Gastrocnemius medialis (tissue), 4 donors: Measurements from ENCODE around the gene GRPEL2.

Source experiments
- POLR2A ChIP-seq, 2 donors: fragments of 450-650 bp; IDR thresholded peaks; one replicate each; pipeline ENCODE4 v1.6.1; 2017; ENCODE audit warnings: antibody characterized with exemption in 2 of 2, mild to moderate bottlenecking in 2 of 2, moderate library complexity in 2 of 2
- TF ChIP-seq, protein P1 (sequence below), 5 experiments: fragments of 450-650 bp in 3 of 5; fragments of 200-600 bp in 2 of 5; sonication (generic) in 2 of 5; IDR thresholded peaks in 4 of 5; conservative IDR thresholded peaks in 1 of 5; 1 replicate in 4 of 5; 2 replicates in 1 of 5; pipeline ENCODE4 v1.5.1; 2016 to 2019; ENCODE audit warnings: antibody characterized with exemption in 5 of 5, mild to moderate bottlenecking in 3 of 5, moderate library complexity in 3 of 5

DNA sequence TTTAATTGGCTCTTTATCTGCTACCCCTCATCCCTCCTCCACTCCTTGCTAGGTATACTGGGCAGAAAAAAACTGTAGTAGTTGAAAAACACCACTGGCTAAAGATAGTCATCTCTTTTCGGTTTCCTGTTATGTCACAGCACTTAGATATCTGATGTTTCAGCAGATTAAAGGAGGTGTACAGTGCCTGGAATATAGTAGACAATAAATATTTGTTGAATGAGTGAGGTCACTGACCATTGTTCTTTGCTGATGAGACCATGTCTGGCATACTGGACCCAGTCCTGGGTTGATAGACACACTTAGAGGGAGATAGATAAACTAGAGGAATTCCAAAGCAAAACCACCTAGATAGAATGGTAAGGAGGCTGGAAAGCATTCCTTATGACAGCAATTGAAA lies 3.2 kb downstream of the GRPEL2 start:
- no peak for TF ChIP-seq POLR2A (IDR thresholded peaks at IDR 0.05)
- TF ChIP-seq, protein P1, sequence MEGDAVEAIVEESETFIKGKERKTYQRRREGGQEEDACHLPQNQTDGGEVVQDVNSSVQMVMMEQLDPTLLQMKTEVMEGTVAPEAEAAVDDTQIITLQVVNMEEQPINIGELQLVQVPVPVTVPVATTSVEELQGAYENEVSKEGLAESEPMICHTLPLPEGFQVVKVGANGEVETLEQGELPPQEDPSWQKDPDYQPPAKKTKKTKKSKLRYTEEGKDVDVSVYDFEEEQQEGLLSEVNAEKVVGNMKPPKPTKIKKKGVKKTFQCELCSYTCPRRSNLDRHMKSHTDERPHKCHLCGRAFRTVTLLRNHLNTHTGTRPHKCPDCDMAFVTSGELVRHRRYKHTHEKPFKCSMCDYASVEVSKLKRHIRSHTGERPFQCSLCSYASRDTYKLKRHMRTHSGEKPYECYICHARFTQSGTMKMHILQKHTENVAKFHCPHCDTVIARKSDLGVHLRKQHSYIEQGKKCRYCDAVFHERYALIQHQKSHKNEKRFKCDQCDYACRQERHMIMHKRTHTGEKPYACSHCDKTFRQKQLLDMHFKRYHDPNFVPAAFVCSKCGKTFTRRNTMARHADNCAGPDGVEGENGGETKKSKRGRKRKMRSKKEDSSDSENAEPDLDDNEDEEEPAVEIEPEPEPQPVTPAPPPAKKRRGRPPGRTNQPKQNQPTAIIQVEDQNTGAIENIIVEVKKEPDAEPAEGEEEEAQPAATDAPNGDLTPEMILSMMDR (IDR thresholded peaks at IDR 0.05 in 4 of 5, conservative IDR thresholded peaks at IDR 0.05 in 1 of 5) = no peak
